ENCODE results near the gene ERI2. TPM values are rescaled to one million over a fixed set of nuclear protein-coding genes. Genes with fewer than 3 reads are reported as not detected.
"Not testable (repeated sequence)": the region's sequence is repeated elsewhere in the genome, so short reads cannot be mapped to it uniquely, and the experiment has no call there.

Gene ERI2
- total and polyA plus RNA-seq, 2 of the 4 experiments (the other 2 are of a cell fraction): 7.5 to 10.2 TPM

DNA sequence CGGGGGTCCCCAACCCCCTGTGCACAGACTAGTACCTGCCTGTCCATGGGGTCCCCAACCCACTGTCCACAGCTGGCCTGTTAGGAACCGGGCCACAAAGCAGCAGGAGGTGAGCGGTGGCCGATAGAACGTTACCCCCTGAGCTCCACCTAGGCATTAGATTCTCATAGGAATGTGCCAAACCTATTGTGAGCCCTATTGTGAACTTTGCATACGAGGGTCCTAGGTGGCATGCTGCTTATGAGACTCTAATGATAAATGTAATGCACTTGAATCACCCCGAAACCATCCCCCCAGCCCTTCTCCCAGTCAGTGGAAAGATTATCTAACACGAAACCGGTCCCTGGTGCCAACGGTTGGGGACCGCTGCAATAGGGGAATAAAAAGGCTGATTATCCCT is 1.6 kb upstream of the ERI2 start:
- Histone ChIP-seq H2AFZ (replicated peaks; ENCODE audit: low read length, poor library complexity) (peak overlapping the region; percentile 8), H3K4me2 (ENCODE audit: low read depth, low read length) (no peak overlapping the region)
- CTCF ChIA-PET: interaction anchor here (0.9 kb wide), 1 partner anchor 10 kb away, joined by 3 read pairs; no protein-coding TSS in a partner anchor

GRCh38 chr16:20805684-20806167 is 546 bp downstream of the ERI2 start:
- H3K36me3 ChIP-seq (ENCODE audit: control insufficient read depth, insufficient read depth, low read length); H4K20me1 ChIP-seq (ENCODE audit: insufficient read depth, low read length); H3K4me1 ChIP-seq (ENCODE audit: control insufficient read depth, insufficient read depth, low read length); ATAC-seq (ENCODE audit: low read depth); H2BK15ac ChIP-seq (ENCODE audit: low read depth, low read length); POLR2A ChIA-PET (ENCODE audit: unreplicated experiment); H2BK20ac ChIP-seq (ENCODE audit: low read depth, low read length); H3K9me3 ChIP-seq (ENCODE audit: control insufficient read depth, insufficient read depth, low read length); H3K9me1 ChIP-seq (ENCODE audit: insufficient read depth, low read length); H3K56ac ChIP-seq (ENCODE audit: extremely low read depth, insufficient read depth, low read length); in situ Hi-C loops (cut with MboI; ENCODE audit: low sequenced_read_pairs); DNase-seq; H3K27me3 ChIP-seq (ENCODE audit: control insufficient read depth, insufficient read depth, low read length); dilution Hi-C loops (cut with HindIII; ENCODE audit: low sequenced_read_pairs, unreplicated experiment): not testable (repeated sequence)
- H3K79me1 ChIP-seq (ENCODE audit: low read depth in 1 of 2, low read length in 2 of 2): peaks cover 9 to 20% of the 10 kb centered on the region in 2 experiments
- BruUV-seq (replicated peaks): TSS peak; percentile 87
- H3K9ac ChIP-seq (ENCODE audit: low read depth, low read length): peak overlapping the region; percentile 91
- peak overlapping the region; percentile 94 for H3K4me2 ChIP-seq (ENCODE audit: low read depth, low read length)
- peak overlapping the region; percentile 96 for H3K23ac ChIP-seq (ENCODE audit: low read depth, low read length)
- CTCF ChIA-PET: interaction anchor here (0.6 to 1.4 kb wide), 2 partner anchors 14 to 296 kb away, joined by 4 read pairs; no protein-coding TSS in a partner anchor
- peak overlapping the region; percentile 62 for H3K4me3 ChIP-seq (ENCODE audit: insufficient read depth, low read depth, low read length)
- peak overlapping the region; percentile 97 for H2AK5ac ChIP-seq (ENCODE audit: low read depth, low read length)
- peak overlapping the region; percentile 95 for H4K5ac ChIP-seq (ENCODE audit: low read depth, low read length)
- intact Hi-C loops (cut with micrococcal nuclease): loop anchor here (2.0 to 5.0 kb wide), 4 partner anchors 45 to 497 kb away; partner anchors contain the start of gene LDAF1
- peak overlapping the region; percentile 35; the same call in 1 of the 2 replicates for H2BK120ac ChIP-seq (ENCODE audit: low read depth, low read length)
- peak overlapping the region; percentile 97 to 98 for H4K8ac ChIP-seq (ENCODE audit: low read depth in 2 of 2, low read length in 2 of 2)
- H2AFZ ChIP-seq (replicated peaks; ENCODE audit: low read length, poor library complexity): peak overlapping the region; percentile 98
- WGBS, 2 experiments (ENCODE audit: extremely low coverage in 2 of 2, insufficient read length in 1 of 2): no CpG with 5 or more reads among the region's 12 CpGs
- H3K14ac ChIP-seq (replicated peaks; ENCODE audit: low read depth, low read length): peak overlapping the region; percentile 88
- peak overlapping the region; percentile 70 for H3K27ac ChIP-seq (ENCODE audit: insufficient read depth, low read length)
- peak overlapping the region; percentile 1; the same call in 1 of the 2 replicates for H3K18ac ChIP-seq (ENCODE audit: low read depth, low read length)
- peak overlapping the region; percentile 92 for H4K91ac ChIP-seq (ENCODE audit: insufficient read depth, low read depth, low read length)
- H3K4ac ChIP-seq (ENCODE audit: low read depth, low read length): peak overlapping the region; percentile 96
- peak overlapping the region; percentile 98 for H2AK9ac ChIP-seq (replicated peaks; ENCODE audit: low read depth, low read length, poor library complexity)
- peak overlapping the region; percentile 33 for H2BK5ac ChIP-seq (ENCODE audit: low read depth, low read length, poor library complexity, severe bottlenecking)

More for the DNA sequence above, 1.6 kb upstream of the ERI2 start:
- Histone ChIP-seq H4K5ac (ENCODE audit: low read depth, low read length) (no peak overlapping the region), H2AK5ac (ENCODE audit: low read depth, low read length) (no peak overlapping the region), H3K9me1 (ENCODE audit: insufficient read depth, low read length) (peaks cover 8% of the 10 kb centered on the region), H3K56ac (ENCODE audit: extremely low read depth, insufficient read depth, low read length) (no peak overlapping the region), H3K79me1 (ENCODE audit: low read depth in 1 of 2, low read length in 2 of 2) (peaks cover 9 to 28% of the 10 kb centered on the region in 2 experiments), H3K4me1 (ENCODE audit: control insufficient read depth, insufficient read depth, low read length) (no peaks in the 10 kb centered on the region), H2BK15ac (ENCODE audit: low read depth, low read length) (no peak overlapping the region), H2AK9ac (replicated peaks; ENCODE audit: low read depth, low read length, poor library complexity) (peak overlapping the region; percentile 94), H3K18ac (ENCODE audit: low read depth, low read length) (no peak overlapping the region), H2BK5ac (ENCODE audit: low read depth, low read length, poor library complexity, severe bottlenecking) (no peak overlapping the region), H2BK20ac (ENCODE audit: low read depth, low read length) (no peak overlapping the region), H3K36me3 (ENCODE audit: control insufficient read depth, insufficient read depth, low read length) (no peaks in the 10 kb centered on the region), H3K9ac (ENCODE audit: low read depth, low read length) (no peak overlapping the region), H2BK120ac (ENCODE audit: low read depth, low read length) (no peak overlapping the region), H4K20me1 (ENCODE audit: insufficient read depth, low read length) (0 out of 2 replicates have a peak, but pooled peaks cover 5% of the 10 kb centered on the region), H3K27ac (ENCODE audit: insufficient read depth, low read length) (no peak overlapping the region), H3K23ac (ENCODE audit: low read depth, low read length) (no peak overlapping the region), H3K14ac (replicated peaks; ENCODE audit: low read depth, low read length) (no peak overlapping the region), H3K27me3 (ENCODE audit: control insufficient read depth, insufficient read depth, low read length) (no peaks in the 10 kb centered on the region), H3K9me3 (ENCODE audit: control insufficient read depth, insufficient read depth, low read length) (no peaks in the 10 kb centered on the region), H3K4me3 (ENCODE audit: insufficient read depth, low read depth, low read length) (no peak overlapping the region), H4K91ac (ENCODE audit: insufficient read depth, low read depth, low read length) (no peak overlapping the region), H4K8ac (ENCODE audit: low read depth in 2 of 2, low read length in 2 of 2) (peak overlapping the region in 1 of 2 experiments; percentile 20; a peak in 2 of 4 replicates), H3K4ac (ENCODE audit: low read depth, low read length) (peak overlapping the region; percentile 16; the same call in 1 of the 2 replicates)
- dilution Hi-C loops (cut with HindIII; ENCODE audit: low sequenced_read_pairs, unreplicated experiment) (no loop called here), intact Hi-C loops (cut with micrococcal nuclease) (loop anchor here (2.0 to 5.0 kb wide), 4 partner anchors 43 to 494 kb away; partner anchors contain the start of gene LDAF1), in situ Hi-C loops (cut with MboI; ENCODE audit: low sequenced_read_pairs) (no loop called here)
- POLR2A ChIA-PET (ENCODE audit: unreplicated experiment): no interaction called here
- TF ChIP-seq, protein P1, sequence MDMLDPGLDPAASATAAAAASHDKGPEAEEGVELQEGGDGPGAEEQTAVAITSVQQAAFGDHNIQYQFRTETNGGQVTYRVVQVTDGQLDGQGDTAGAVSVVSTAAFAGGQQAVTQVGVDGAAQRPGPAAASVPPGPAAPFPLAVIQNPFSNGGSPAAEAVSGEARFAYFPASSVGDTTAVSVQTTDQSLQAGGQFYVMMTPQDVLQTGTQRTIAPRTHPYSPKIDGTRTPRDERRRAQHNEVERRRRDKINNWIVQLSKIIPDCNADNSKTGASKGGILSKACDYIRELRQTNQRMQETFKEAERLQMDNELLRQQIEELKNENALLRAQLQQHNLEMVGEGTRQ (IDR thresholded peaks at IDR 0.05; ENCODE audit: low read depth, low read length): no peak
- TF ChIP-seq MAFK (IDR thresholded peaks at IDR 0.05; ENCODE audit: low read depth, low read length): no peak
- no TSS peak for BruUV-seq (replicated peaks)
- WGBS, 2 experiments (ENCODE audit: extremely low coverage in 2 of 2, insufficient read length in 1 of 2): 100% methylated on average over 1 of the region's 11 CpGs; no CpG with 5 or more reads in 1 of the 2 experiments
- DNase-seq (no peak), ATAC-seq (ENCODE audit: low read depth) (no peak)

Measured in IMR-90 (cell line).